ENCODE results near the gene NOTCH1.

The NOTCH1 gene

GRCh38 chr9:136454026-136454796 is 91.6 kb downstream of the NOTCH1 start:
- H3K9ac ChIP-seq (ENCODE audit: low read length): no peak overlapping the region
- no peaks in the 10 kb centered on the region for H3K9me3 ChIP-seq (ENCODE audit: control insufficient read depth, low read length)
- no peak overlapping the region for H3K4me3 ChIP-seq (ENCODE audit: low read length)
- H3K4me1 ChIP-seq (ENCODE audit: control insufficient read depth, insufficient read depth, low read length): no peaks in the 10 kb centered on the region
- H3K36me3 ChIP-seq (ENCODE audit: control insufficient read depth, insufficient read depth, low read length): peaks cover 55% of the 10 kb centered on the region
- no peaks in the 10 kb centered on the region for H3K27me3 ChIP-seq (ENCODE audit: control insufficient read depth, insufficient read depth, low read length)

- Histone ChIP-seq H3K27me3 (ENCODE audit: control insufficient read depth, insufficient read depth, low read length) (no peaks in the 10 kb centered on the region), H3K4me3 (ENCODE audit: low read length) (no peak overlapping the region), H3K36me3 (ENCODE audit: control insufficient read depth, insufficient read depth, low read length) (peaks cover 55% of the 10 kb centered on the region), H3K9ac (ENCODE audit: low read length) (no peak overlapping the region), H3K4me1 (ENCODE audit: control insufficient read depth, insufficient read depth, low read length) (no peaks in the 10 kb centered on the region), H3K9me3 (ENCODE audit: control insufficient read depth, low read length) (no peaks in the 10 kb centered on the region)
Observed at GRCh38 chr9:136453326-136453725, 92.5 kb downstream of the NOTCH1 start.

GRCh38 chr9:136451221-136451877 is 94.5 kb downstream of the NOTCH1 start:
- no peak overlapping the region for H3K9ac ChIP-seq (ENCODE audit: low read length)
- H3K4me1 ChIP-seq (ENCODE audit: control insufficient read depth, insufficient read depth, low read length): no peaks in the 10 kb centered on the region
- H3K36me3 ChIP-seq (ENCODE audit: control insufficient read depth, insufficient read depth, low read length): peaks cover 53% of the 10 kb centered on the region
- H3K4me3 ChIP-seq (ENCODE audit: low read length): no peak overlapping the region
- H3K9me3 ChIP-seq (ENCODE audit: control insufficient read depth, low read length): no peaks in the 10 kb centered on the region
- H3K27me3 ChIP-seq (ENCODE audit: control insufficient read depth, insufficient read depth, low read length): no peaks in the 10 kb centered on the region

- Histone ChIP-seq H3K36me3 (ENCODE audit: control insufficient read depth, insufficient read depth, low read length) (peaks cover 26% of the 10 kb centered on the region), H3K4me3 (ENCODE audit: low read length) (no peak overlapping the region), H3K4me1 (ENCODE audit: control insufficient read depth, insufficient read depth, low read length) (no peaks in the 10 kb centered on the region), H3K27me3 (ENCODE audit: control insufficient read depth, insufficient read depth, low read length) (no peaks in the 10 kb centered on the region), H3K9ac (ENCODE audit: low read length) (no peak overlapping the region), H3K9me3 (ENCODE audit: control insufficient read depth, low read length) (no peaks in the 10 kb centered on the region)
Observed at GRCh38 chr9:136448655-136449054, 97.2 kb downstream of the NOTCH1 start.

DNA sequence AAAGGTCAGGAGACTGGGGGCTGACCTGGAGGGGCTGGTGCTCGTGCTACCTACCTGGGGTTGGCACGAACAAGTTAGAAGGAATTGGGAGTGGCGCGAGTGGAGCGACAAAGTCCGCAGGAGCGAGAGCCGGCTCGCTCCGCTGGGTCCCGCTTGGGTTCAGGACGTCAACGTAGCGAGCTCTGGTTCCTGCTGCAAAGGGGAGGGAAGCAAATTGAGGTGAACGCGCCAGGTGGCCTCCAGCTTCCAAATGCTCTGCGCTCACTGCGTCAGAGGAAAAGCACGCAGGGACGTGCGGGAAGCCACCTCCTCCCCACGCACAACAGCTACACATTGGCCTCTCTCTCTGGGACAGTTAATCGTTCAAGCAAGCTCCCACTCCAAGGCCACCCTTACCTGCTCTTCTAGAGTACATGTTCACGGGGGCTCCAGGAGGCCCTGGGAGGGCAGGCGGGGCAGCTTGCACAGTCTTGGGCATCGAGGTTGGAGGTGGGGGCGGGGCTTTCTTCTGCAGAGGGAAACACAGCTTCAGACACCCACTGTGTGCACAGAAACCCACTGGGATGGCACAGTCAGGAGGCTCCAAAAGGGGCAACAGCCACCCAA is 98.6 kb downstream of the NOTCH1 start:
- Histone ChIP-seq H3K4me1 (ENCODE audit: control insufficient read depth, insufficient read depth, low read length) (no peaks in the 10 kb centered on the region), H3K9ac (ENCODE audit: low read length) (no peak overlapping the region), H3K9me3 (ENCODE audit: control insufficient read depth, low read length) (no peaks in the 10 kb centered on the region), H3K27me3 (ENCODE audit: control insufficient read depth, insufficient read depth, low read length) (no peaks in the 10 kb centered on the region), H3K36me3 (ENCODE audit: control insufficient read depth, insufficient read depth, low read length) (peaks cover 24% of the 10 kb centered on the region), H3K4me3 (ENCODE audit: low read length) (no peak overlapping the region)

DNA sequence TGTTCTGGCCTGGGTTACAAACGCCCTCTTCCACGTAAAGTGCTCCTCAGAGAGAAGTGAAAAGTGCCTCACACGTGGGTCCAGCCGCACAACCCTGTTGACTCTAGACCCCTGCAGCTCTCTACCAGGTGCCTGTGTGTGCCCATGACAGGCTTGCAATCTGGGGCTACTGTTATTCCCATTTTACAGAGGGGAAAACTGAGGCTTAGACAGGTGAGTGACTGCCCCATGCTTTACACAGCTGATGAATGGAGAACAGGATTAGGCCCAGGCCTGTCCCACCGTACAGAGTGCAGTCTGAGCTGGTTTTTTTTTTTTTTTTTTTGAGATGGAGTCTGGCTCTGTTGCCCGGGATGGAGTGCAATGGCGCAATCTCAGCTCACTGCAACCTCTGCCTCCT is 100.0 kb downstream of the NOTCH1 start:
- H3K4me3 ChIP-seq (ENCODE audit: low read length): no peak overlapping the region
- no peaks in the 10 kb centered on the region for H3K9me3 ChIP-seq (ENCODE audit: control insufficient read depth, low read length)
- no peaks in the 10 kb centered on the region for H3K27me3 ChIP-seq (ENCODE audit: control insufficient read depth, insufficient read depth, low read length)
- H3K36me3 ChIP-seq (ENCODE audit: control insufficient read depth, insufficient read depth, low read length): peaks cover 34% of the 10 kb centered on the region
- no peaks in the 10 kb centered on the region for H3K4me1 ChIP-seq (ENCODE audit: control insufficient read depth, insufficient read depth, low read length)
- H3K9ac ChIP-seq (ENCODE audit: low read length): no peak overlapping the region
